ENCODE measurements around the gene ABCC3. TPM values are rescaled to one million over a fixed set of nuclear protein-coding genes. Genes with fewer than 3 reads are reported as not detected.

The ABCC3 gene
- total and polyA plus RNA-seq, 2 of the 8 experiments (the other 6 are each of a cell fraction or from before 2014, with no cell fraction given): 0.35 to 0.37 TPM

DNA sequence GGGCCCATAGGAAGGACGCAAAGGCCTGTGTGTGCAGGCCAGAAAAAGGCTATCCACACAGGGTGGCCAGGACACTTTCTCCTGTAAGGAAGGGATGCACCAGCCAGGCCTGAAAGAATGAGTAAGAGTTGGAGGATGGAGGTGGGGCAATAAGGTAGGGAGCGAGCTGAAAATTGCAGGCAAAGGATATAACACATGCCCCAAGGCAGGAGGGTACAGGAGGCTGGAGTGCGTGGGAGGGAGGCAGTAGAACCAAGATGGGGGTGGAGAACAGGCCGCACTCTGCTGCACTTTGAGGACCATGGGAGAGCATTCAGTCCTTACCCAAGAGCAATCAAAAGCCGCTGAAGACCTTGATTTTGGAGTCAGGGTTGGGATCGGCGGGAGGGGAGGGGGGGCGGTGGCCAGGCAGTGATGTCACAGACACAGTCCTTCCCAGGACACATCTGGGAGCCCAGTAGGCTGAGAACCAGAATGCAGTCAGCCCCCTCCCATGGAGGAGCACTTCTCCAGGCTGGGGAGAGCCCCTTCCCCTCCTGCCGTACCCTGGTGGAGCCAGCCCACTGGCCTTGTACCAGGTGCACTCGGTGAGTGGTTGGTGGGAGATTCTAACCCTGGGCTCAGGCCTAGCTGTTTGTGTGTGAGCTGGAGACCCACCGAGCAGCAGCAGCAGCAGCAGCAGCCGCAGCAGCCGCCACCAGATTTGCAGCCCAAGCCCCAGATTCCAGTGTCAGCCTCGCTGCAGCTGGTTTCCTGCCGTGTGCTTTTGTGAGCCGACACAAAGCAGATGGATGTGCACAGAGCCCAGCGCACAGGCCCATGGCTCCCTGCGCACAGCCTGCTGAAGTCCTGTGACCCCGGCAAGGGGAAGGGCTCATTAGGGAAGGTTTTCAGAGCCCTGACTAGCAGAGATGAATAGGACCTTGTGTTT, 55.5 kb downstream of the ABCC3 start:
- Histone ChIP-seq H3K23me2 (ENCODE audit: low read depth, low read length) (no peaks in the 10 kb centered on the region), H3K4me1 (replicated peaks in 1 of 4; ENCODE audit: control insufficient read depth in 3 of 4, insufficient read depth in 4 of 4, low read length in 3 of 4) (peaks cover 1 to 21% (median 8%) of the 10 kb centered on the region in 4 experiments; a peak in 6 of 7 replicates), H2AFZ (ENCODE audit: low read length) (no peak overlapping the region), H3K36me3 (ENCODE audit: control insufficient read depth in 2 of 4, insufficient read depth in 4 of 4, low read length in 3 of 4) (peaks cover 2 to 19% (median 6%) of the 10 kb centered on the region in 4 experiments; a peak in 5 of 8 replicates), H3K79me2 (ENCODE audit: control insufficient read depth in 1 of 2, insufficient read depth in 2 of 2, low read length in 2 of 2) (no peaks in the 10 kb centered on the region), H2BK12ac (ENCODE audit: low read depth, low read length) (0 out of 2 replicates have a peak overlapping the region, but pooled peaks have one; percentile 5), H2BK20ac (ENCODE audit: low read length) (peak overlapping the region; percentile 49; the same call in 1 of the 2 replicates), H4K91ac (replicated peaks; ENCODE audit: insufficient read length, low read length) (peak overlapping the region; percentile 76), H3K4me2 (ENCODE audit: insufficient read depth in 1 of 2, low read depth in 2 of 2, low read length in 2 of 2) (no peak overlapping the region; a peak in 1 of 4 replicates), H3K18ac (ENCODE audit: extremely low read depth, low read length) (peak overlapping the region; percentile 25; the same call in 1 of the 2 replicates), H3K9me3 (ENCODE audit: insufficient read depth in 2 of 2, low read depth in 1 of 2, low read length in 1 of 2) (no peaks in the 10 kb centered on the region), H4K5ac (ENCODE audit: insufficient read length, low read depth, low read length) (peak overlapping the region; percentile 16), H4K20me1 (replicated peaks in 1 of 2; ENCODE audit: control insufficient read depth in 1 of 2, insufficient read depth in 2 of 2, low read length in 2 of 2) (no peaks in the 10 kb centered on the region), H3K79me1 (ENCODE audit: low read depth, low read length) (no peaks in the 10 kb centered on the region), H2BK120ac (replicated peaks; ENCODE audit: low read depth, low read length) (no peak overlapping the region), H3K4ac (replicated peaks; ENCODE audit: insufficient read length, low read depth, low read length) (no peak overlapping the region), H3K27ac (ENCODE audit: low read depth, low read length) (no peak overlapping the region; the same call in 1 of the 2 replicates), H3K23ac (ENCODE audit: insufficient read length) (no peak overlapping the region), H2BK5ac (ENCODE audit: low read depth, low read length) (peak overlapping the region; percentile 83), H3K4me3 (ENCODE audit: extremely low read depth in 1 of 4, insufficient read depth in 2 of 4, low read depth in 3 of 4, low read length in 4 of 4) (no peak overlapping the region), H3K14ac (ENCODE audit: insufficient read length) (no peak overlapping the region), H2BK15ac (ENCODE audit: low read length) (peak overlapping the region; percentile 82; the same call in 1 of the 2 replicates), H2AK5ac (ENCODE audit: low read depth, low read length) (no peak overlapping the region), H4K8ac (ENCODE audit: extremely low read depth, insufficient read depth, low read length) (peak overlapping the region; percentile 90), H3K56ac (replicated peaks; ENCODE audit: insufficient read length, low read depth, low read length) (no peak overlapping the region), H3K9ac (replicated peaks in 1 of 4; ENCODE audit: extremely low read depth in 1 of 4, low read depth in 3 of 4, low read length in 3 of 4) (no peak overlapping the region), H3K27me3 (replicated peaks in 1 of 4; ENCODE audit: control insufficient read depth in 3 of 4, extremely low read depth in 1 of 4, insufficient read depth in 3 of 4, low read length in 3 of 4) (no peaks in the 10 kb centered on the region)
- 77% methylated on average over 17 of the region's 19 CpGs; no CpG with 5 or more reads in 1 of the 2 experiments for WGBS, 2 experiments (ENCODE audit: extremely low coverage in 1 of 2, insufficient coverage in 1 of 2, insufficient read length in 1 of 2, insufficient replicate concordance in 2 of 2, low coverage in 1 of 2, low lambda C conversion rate in 2 of 2, missing lambda C conversion rate in 1 of 2)
- no peak for FAIRE-seq
- CTCF ChIA-PET (ENCODE audit: partially characterized antibody): interaction anchor here (0.8 to 20.2 kb wide), 6 partner anchors 12 to 206 kb away, joined by 3 to 391 read pairs (median 10); no protein-coding TSS in a partner anchor
- POLR2A ChIA-PET (ENCODE audit: partially characterized antibody): interaction anchor here (0.9 kb wide), 1 partner anchor 29 kb away, joined by 4 read pairs; the partner anchor contains the start of gene LUC7L3
- no peak for DNase-seq (ENCODE audit: low read depth in 1 of 2, low spot score in 2 of 2)
- TF ChIP-seq CHD1 (IDR thresholded peaks at IDR 0.05; ENCODE audit: low read depth, low read length) (no peak), HDAC6 (IDR thresholded peaks at IDR 0.05; ENCODE audit: low read depth, low read length) (no peak), TEAD4 (IDR thresholded peaks at IDR 0.05; ENCODE audit: low read depth, low read length) (0 out of 2 replicates have a peak, but pooled peaks have one; percentile 12), RBBP5 (IDR thresholded peaks at IDR 0.05; ENCODE audit: borderline replicate concordance, low read depth, low read length) (peak; percentile 2; the same call in 1 of the 2 replicates), EZH2 (IDR thresholded peaks at IDR 0.05; ENCODE audit: low read depth, low read length, severe bottlenecking) (no peak), FOSL1 (IDR thresholded peaks at IDR 0.05; ENCODE audit: insufficient read depth, low read depth, low read length) (no peak), TBP (IDR thresholded peaks at IDR 0.05; ENCODE audit: low read depth, low read length) (peak; percentile 27; the same call in 1 of the 2 replicates), KDM1A (IDR thresholded peaks at IDR 0.05; ENCODE audit: borderline replicate concordance, low read length) (no peak), ZNF274 (IDR thresholded peaks at IDR 0.05; ENCODE audit: borderline replicate concordance, extremely low read depth, low read length) (no peak)
- TF ChIP-seq, protein P1, sequence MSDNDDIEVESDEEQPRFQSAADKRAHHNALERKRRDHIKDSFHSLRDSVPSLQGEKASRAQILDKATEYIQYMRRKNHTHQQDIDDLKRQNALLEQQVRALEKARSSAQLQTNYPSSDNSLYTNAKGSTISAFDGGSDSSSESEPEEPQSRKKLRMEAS (IDR thresholded peaks at IDR 0.05): peak; percentile 65; the same call in 1 of the 2 replicates

Measured in H1 (cell line).